Tibial artery (tissue), 4 donors: ENCODE results near the gene GSS.

Source experiments
- DNase-seq, 2 donors: peaks; one replicate each; pipeline ENCODE4 v3.0.0-alpha.2; 2019
- H3K27ac ChIP-seq, 2 donors: fragments of 200-600 bp; sonication (generic) in 1 of 2; 1 replicate in 1 of 2; 2 replicates in 1 of 2; pipeline ENCODE4 v1.5.1; 2018 to 2019; ENCODE audit warnings: mild to moderate bottlenecking in 1 of 2
- H3K27me3 ChIP-seq, 2 donors: fragments of 200-600 bp; sonication (generic) in 1 of 2; one replicate each; pipeline versions ENCODE4 v1.5.1 to v1.6.0; 2016 to 2019
- H3K36me3 ChIP-seq, 3 donors: fragments of 200-600 bp; sonication (generic) in 2 of 3; one replicate each; pipeline ENCODE4 v1.5.1; 2016 to 2019; ENCODE audit warnings: mild to moderate bottlenecking in 2 of 3
- H3K4me1 ChIP-seq, 4 donors: fragments of 200-600 bp; sonication (generic) in 2 of 4; 1 replicate in 3 of 4; 2 replicates in 1 of 4; pipeline ENCODE4 v1.5.1; 2016 to 2019
- H3K4me3 ChIP-seq, 2 donors: fragments of 200-600 bp; sonication (generic) in 1 of 2; 1 replicate in 1 of 2; 2 replicates in 1 of 2; pipeline ENCODE4 v1.5.1; 2018 to 2019; ENCODE audit warnings: mild to moderate bottlenecking in 2 of 2
- H3K9me3 ChIP-seq, 3 donors: fragments of 200-600 bp; sonication (generic) in 1 of 3; one replicate each; pipeline ENCODE4 v1.5.1; 2016 to 2019
- CTCF ChIP-seq, 2 experiments: fragments of 200-600 bp in 1 of 2; fragments of 450-650 bp in 1 of 2; IDR thresholded peaks; one replicate each; pipeline ENCODE4 v1.5.1; 2017 to 2019; ENCODE audit warnings: antibody characterized with exemption in 2 of 2, mild to moderate bottlenecking in 1 of 2, moderate library complexity in 1 of 2
- intact Hi-C: fragments of 100-400 bp; cut with DNase I; formaldehyde crosslinking; loops from one replicate; pipeline ENCODE4 v1.15.0; 2023; ENCODE audit warnings: low total_unique reads

GSS gene

GRCh38 chr20:34922654-34923381, 32.8 kb downstream of the GSS start:
- H3K27ac ChIP-seq = peak overlapping the region; percentile 53 to 62
- intact Hi-C loops = no loop called here
- peaks cover 0 to 36% (median 22%) of the 10 kb centered on the region in 4 donors for H3K4me1 ChIP-seq
- TF ChIP-seq CTCF (IDR thresholded peaks at IDR 0.05) = no peak
- no peaks in the 10 kb centered on the region for H3K9me3 ChIP-seq
- H3K27me3 ChIP-seq = no peaks in the 10 kb centered on the region
- peak in 1 of 2 donors; percentile 37 for DNase-seq
- H3K36me3 ChIP-seq = peaks cover 21 to 55% (median 54%) of the 10 kb centered on the region in 3 donors
- H3K4me3 ChIP-seq = no peak overlapping the region

GRCh38 chr20:34921436-34921835, 34.2 kb downstream of the GSS start:
- TF ChIP-seq CTCF (IDR thresholded peaks at IDR 0.05) = no peak
- Histone ChIP-seq H3K4me3 (no peak overlapping the region), H3K9me3 (no peaks in the 10 kb centered on the region), H3K27ac (peak overlapping the region; percentile 53 to 62), H3K36me3 (peaks cover 13 to 43% (median 40%) of the 10 kb centered on the region in 3 donors), H3K4me1 (peaks cover 0 to 25% (median 20%) of the 10 kb centered on the region in 4 donors), H3K27me3 (no peaks in the 10 kb centered on the region)
- intact Hi-C loops = no loop called here
- no peak for DNase-seq

- Histone ChIP-seq H3K27me3 (no peaks in the 10 kb centered on the region), H3K27ac (no peak overlapping the region), H3K36me3 (peaks cover 0 to 30% (median 29%) of the 10 kb centered on the region in 3 donors), H3K9me3 (no peaks in the 10 kb centered on the region), H3K4me1 (peaks cover 0 to 25% (median 20%) of the 10 kb centered on the region in 4 donors), H3K4me3 (no peak overlapping the region)
- TF ChIP-seq CTCF (IDR thresholded peaks at IDR 0.05) = no peak
- intact Hi-C loops = no loop called here
- no peak for DNase-seq
Measured at GRCh38 chr20:34920055-34920454, 35.6 kb downstream of the GSS start.

- Histone ChIP-seq H3K36me3 (peaks cover 0 to 24% (median 20%) of the 10 kb centered on the region in 3 donors), H3K4me1 (peaks cover 0 to 8% (median 4%) of the 10 kb centered on the region in 4 donors), H3K27me3 (no peaks in the 10 kb centered on the region), H3K4me3 (no peak overlapping the region), H3K27ac (no peak overlapping the region), H3K9me3 (no peaks in the 10 kb centered on the region)
- TF ChIP-seq CTCF (IDR thresholded peaks at IDR 0.05) = no peak
- DNase-seq = no peak
- intact Hi-C loops = no loop called here
Measured at GRCh38 chr20:34916774-34917354, 38.7 kb downstream of the GSS start.

- Histone ChIP-seq H3K27ac (no peak overlapping the region), H3K27me3 (no peaks in the 10 kb centered on the region), H3K36me3 (peaks cover 0 to 20% (median 15%) of the 10 kb centered on the region in 3 donors), H3K4me3 (no peak overlapping the region), H3K9me3 (no peaks in the 10 kb centered on the region), H3K4me1 (no peaks in the 10 kb centered on the region)
- no peak for DNase-seq
- intact Hi-C loops = no loop called here
- TF ChIP-seq CTCF (IDR thresholded peaks at IDR 0.05) = no peak
Measured at GRCh38 chr20:34915749-34916455, 39.7 kb downstream of the GSS start.
